Gastroesophageal sphincter (tissue), 4 donors: ENCODE results near the gene CDC34. TPM values are rescaled to one million over a fixed set of nuclear protein-coding genes. Genes with fewer than 3 reads are reported as not detected.

Experiments used
- ATAC-seq: fragments of 150-250 bp; one replicate; pipeline ENCODE4 v1.9.1; 2016; ENCODE audit warnings: mild to moderate bottlenecking, moderate library complexity
- H3K27ac ChIP-seq, 4 donors: fragments of 200-600 bp; sonication (generic) in 3 of 4; 1 replicate in 3 of 4; 2 replicates in 1 of 4; pipeline ENCODE4 v1.5.1; 2016 to 2019
- H3K27me3 ChIP-seq: fragments of 200-600 bp; sonication (generic); one replicate; pipeline ENCODE4 v1.5.1; 2019
- H3K36me3 ChIP-seq, 2 donors: fragments of 200-600 bp; sonication (generic); one replicate each; pipeline ENCODE4 v1.5.1; 2019; ENCODE audit warnings: control low read depth in 1 of 2
- H3K4me1 ChIP-seq, 3 donors: fragments of 200-600 bp; sonication (generic); 1 replicate in 2 of 3; 2 replicates in 1 of 3; pipeline ENCODE4 v1.5.1; 2016 to 2019; ENCODE audit warnings: control low read depth in 2 of 3
- H3K4me3 ChIP-seq, 2 donors: fragments of 200-600 bp; sonication (generic); one replicate each; pipeline ENCODE4 v1.5.1; 2019; ENCODE audit warnings: mild to moderate bottlenecking in 1 of 2, moderate library complexity in 1 of 2
- H3K9me3 ChIP-seq, 3 donors: fragments of 200-600 bp; sonication (generic); one replicate each; pipeline ENCODE4 v1.5.1; 2017 to 2019; ENCODE audit warnings: control low read depth in 2 of 3
- EP300 ChIP-seq: sonication (generic); formaldehyde crosslinking; IDR thresholded peaks from one replicate; pipeline ENCODE4 v1.6.1; 2017; ENCODE audit warnings: antibody characterized with exemption, mild to moderate bottlenecking
- POLR2A ChIP-seq, 2 donors: fragments of 450-650 bp; IDR thresholded peaks; one replicate each; pipeline ENCODE4 v1.6.1; 2017; ENCODE audit warnings: antibody characterized with exemption in 2 of 2, mild to moderate bottlenecking in 2 of 2, moderate library complexity in 1 of 2
- POLR2AphosphoS5 ChIP-seq: sonication (generic); formaldehyde crosslinking; IDR thresholded peaks from one replicate; pipeline ENCODE4 v1.6.1; 2017; ENCODE audit warnings: antibody characterized with exemption
- WGBS, 2 donors: methylation state at CpG; one replicate each; pipeline ENCODE4 v1.1.5; 2018; ENCODE audit warnings: low coverage in 1 of 2; 5-methylcytosine and 5-hydroxymethylcytosine counted together
- total RNA-seq, 4 donors: library from RNA; depleted of rRNA; stranded (reverse); fragments of >200 nt; gene quantifications; one replicate each; pipeline ENCODE4 v1.1.0, GENCODE V29; 2016
- TF ChIP-seq, protein P1 (sequence below), 4 experiments: fragments of 200-600 bp in 2 of 4; fragments of 450-650 bp in 2 of 4; sonication (generic) in 1 of 4; IDR thresholded peaks; one replicate each; pipeline ENCODE4 v1.5.1; 2017 to 2019; ENCODE audit warnings: antibody characterized with exemption in 4 of 4, mild to moderate bottlenecking in 2 of 4, moderate library complexity in 2 of 4

Gene CDC34
- total RNA-seq, 4 donors from 2014 or later, result 43.2 to 86.9 (median 70.2) TPM

DNA sequence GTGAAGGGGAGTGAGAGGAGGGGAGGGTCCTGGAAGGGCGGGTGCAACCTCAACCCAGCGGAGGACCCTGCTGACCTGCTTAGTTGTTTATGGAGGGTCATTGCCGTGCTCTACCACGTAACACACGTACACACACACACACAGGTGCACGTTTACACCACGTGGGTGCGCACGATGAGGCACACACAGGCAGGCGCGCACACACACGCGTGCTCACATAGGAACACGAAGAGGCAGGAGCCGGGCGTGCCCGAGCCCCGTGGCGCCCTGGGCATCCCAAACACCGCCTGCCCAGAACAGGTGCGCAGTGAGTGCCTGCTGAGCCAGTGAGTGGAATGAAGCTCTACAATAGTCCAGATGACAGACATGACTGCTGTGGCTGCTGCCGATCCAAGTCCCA, 46.5 kb upstream of the CDC34 start:
- Histone ChIP-seq H3K9me3 (no peaks in the 10 kb centered on the region), H3K27ac (no peak overlapping the region), H3K4me1 (peaks cover 0 to 23% (median 4%) of the 10 kb centered on the region in 3 donors), H3K27me3 (peaks cover 39% of the 10 kb centered on the region), H3K4me3 (no peak overlapping the region), H3K36me3 (no peaks in the 10 kb centered on the region)
- no peak for ATAC-seq
- TF ChIP-seq, protein P1, sequence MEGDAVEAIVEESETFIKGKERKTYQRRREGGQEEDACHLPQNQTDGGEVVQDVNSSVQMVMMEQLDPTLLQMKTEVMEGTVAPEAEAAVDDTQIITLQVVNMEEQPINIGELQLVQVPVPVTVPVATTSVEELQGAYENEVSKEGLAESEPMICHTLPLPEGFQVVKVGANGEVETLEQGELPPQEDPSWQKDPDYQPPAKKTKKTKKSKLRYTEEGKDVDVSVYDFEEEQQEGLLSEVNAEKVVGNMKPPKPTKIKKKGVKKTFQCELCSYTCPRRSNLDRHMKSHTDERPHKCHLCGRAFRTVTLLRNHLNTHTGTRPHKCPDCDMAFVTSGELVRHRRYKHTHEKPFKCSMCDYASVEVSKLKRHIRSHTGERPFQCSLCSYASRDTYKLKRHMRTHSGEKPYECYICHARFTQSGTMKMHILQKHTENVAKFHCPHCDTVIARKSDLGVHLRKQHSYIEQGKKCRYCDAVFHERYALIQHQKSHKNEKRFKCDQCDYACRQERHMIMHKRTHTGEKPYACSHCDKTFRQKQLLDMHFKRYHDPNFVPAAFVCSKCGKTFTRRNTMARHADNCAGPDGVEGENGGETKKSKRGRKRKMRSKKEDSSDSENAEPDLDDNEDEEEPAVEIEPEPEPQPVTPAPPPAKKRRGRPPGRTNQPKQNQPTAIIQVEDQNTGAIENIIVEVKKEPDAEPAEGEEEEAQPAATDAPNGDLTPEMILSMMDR (IDR thresholded peaks at IDR 0.05), result no peak
- no peak for TF ChIP-seq POLR2AphosphoS5
- TF ChIP-seq EP300, result no peak
- no peak for TF ChIP-seq POLR2A (IDR thresholded peaks at IDR 0.05)
- 75 to 82% methylated on average over 9 to 17 of the region's 22 CpGs for WGBS, 2 donors

DNA sequence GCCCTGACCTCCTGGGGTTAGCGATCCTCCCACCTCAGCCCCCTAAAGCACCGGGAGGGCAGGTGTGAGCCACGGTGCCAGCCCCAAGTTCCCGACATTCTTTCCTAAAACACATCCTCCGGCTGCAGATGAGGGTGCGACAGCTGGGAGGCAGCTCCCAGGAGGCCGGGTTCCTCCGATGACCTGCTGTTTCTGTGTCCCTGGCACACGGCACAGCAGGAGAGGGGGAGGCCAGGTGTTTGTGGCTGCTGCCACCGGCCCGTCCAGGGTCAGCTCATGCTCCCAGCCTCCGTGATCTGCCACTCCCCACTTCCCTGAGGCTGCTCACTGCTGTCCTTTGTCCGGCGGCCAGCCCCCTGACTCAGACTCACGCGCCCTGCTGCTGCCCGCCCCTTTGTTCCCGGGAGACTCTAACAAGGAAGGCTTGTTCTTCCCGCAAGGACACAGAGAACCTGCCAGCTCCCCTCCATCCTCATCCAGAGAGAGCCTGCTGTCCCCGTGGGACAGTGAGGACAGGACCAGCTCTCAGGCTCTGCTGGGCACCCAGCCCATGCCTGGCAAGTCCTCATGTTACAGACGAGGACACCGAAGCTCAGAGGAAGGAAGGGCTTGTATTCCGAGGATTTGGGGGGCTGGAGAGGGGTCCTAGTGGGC, 45.9 kb upstream of the CDC34 start:
- TF ChIP-seq POLR2AphosphoS5 (no peak), POLR2A (IDR thresholded peaks at IDR 0.05) (peak in 1 of 2 donors; percentile 3)
- Histone ChIP-seq H3K27ac (peak overlapping the region in 1 of 4 donors; percentile 4), H3K4me1 (peaks cover 0 to 24% (median 4%) of the 10 kb centered on the region in 3 donors), H3K36me3 (no peaks in the 10 kb centered on the region), H3K4me3 (no peak overlapping the region), H3K27me3 (peaks cover 39% of the 10 kb centered on the region), H3K9me3 (no peaks in the 10 kb centered on the region)
- 0% methylated on average over 2 to 4 of the region's 23 CpGs for WGBS, 2 donors
- ATAC-seq, result peak; percentile 54

DNA sequence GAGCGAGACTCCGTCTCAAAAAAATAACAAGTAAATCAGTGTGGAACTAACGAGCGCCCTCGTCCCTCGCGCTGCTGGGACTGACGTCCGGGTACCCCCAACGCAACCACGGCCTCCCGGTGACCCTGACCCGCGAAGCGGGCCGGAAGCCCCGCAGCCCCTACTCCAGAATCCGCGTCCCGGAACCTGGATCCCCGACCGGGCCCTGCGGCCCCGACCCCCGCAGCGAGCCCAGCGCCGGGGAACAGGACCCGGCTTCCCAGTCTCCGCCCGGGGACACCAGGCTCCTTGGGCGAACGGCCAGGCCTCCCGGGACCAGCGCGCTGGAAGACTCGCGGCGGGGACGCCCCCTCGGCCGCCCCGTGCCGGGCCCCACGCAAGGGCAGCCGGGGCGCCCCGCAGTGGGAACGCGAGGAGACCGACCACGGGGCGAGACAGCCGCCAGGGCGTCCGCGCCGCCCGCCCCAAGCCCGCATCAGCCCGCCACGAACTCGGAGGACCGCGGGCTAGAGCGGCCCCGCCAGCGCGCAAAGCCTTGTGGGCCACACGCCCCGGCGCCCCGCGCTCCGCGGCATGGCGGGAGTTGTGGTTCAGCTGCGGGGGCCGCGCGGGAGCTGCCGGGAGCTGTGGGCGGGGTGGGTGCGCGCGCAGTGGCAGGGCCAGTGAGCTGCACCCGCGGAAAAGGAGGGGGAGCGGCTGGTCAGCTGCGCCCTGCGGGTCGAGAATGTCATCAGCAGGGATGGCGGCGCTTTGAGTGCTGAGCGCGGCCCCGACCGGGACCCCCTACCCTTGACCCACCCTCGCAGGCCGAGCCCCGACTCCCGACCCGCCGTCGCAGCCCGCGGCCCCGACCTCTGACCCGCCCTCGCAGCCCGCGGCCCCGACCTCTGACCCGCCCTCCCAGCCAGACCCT, 42.8 kb upstream of the CDC34 start:
- Histone ChIP-seq H3K4me1 (peaks cover 0 to 24% (median 4%) of the 10 kb centered on the region in 3 donors), H3K9me3 (no peaks in the 10 kb centered on the region), H3K27me3 (peaks cover 34% of the 10 kb centered on the region), H3K36me3 (no peaks in the 10 kb centered on the region), H3K27ac (peak overlapping the region; percentile 81 to 94 (median 93)), H3K4me3 (peak overlapping the region; percentile 93 to 99)
- TF ChIP-seq POLR2AphosphoS5, result peak; percentile 67
- TF ChIP-seq, protein P1 (IDR thresholded peaks at IDR 0.05), result peak in 3 of 4 experiments; percentile 32 to 53 (median 39)
- TF ChIP-seq POLR2A (IDR thresholded peaks at IDR 0.05), result peak; percentile 79 to 88
- TF ChIP-seq EP300, result no peak
- ATAC-seq, result peak; percentile 97
- no CpG with 5 or more reads among the region's 114 CpGs for WGBS, 2 donors

DNA sequence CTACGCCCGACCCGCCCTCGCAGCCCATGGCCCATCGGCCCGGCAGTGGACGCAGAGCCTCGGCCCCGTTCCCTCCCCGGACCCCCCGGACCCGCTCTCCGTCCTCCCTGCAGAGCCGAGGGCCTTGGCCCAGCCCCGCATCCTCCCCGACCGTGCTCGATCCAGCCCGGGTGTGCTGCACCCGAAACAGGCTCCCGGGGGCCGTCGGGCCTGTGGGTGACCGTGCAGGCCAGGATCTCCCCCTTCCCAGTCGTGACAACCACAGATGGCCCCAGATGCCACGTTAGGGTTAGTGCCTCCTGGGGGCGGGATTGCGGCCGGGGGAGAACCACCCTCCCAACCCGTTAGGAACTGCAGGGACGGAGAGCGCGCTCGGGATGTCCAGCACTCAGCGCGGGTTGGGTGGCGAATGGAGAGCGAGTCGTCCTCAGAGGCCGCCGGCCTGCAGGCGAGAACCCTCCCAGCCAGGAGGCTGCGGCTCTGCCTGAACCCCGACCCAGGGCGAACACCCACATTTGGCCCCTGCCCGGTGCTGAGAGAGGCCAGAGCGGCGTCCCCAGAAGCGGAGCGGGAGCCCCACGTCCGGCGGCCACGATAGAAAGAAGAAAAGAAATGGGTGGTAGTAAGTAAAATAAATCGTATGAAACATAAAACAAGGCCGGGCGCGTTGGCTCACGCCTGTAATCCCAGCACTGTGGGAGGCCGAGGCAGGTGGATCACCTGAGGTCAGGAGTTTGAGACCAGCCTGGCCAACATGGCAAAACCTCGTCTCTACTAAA, 42.0 kb upstream of the CDC34 start:
- Histone ChIP-seq H3K4me3 (peak overlapping the region; percentile 93 to 99), H3K4me1 (peaks cover 0 to 24% (median 4%) of the 10 kb centered on the region in 3 donors), H3K27ac (peak overlapping the region; percentile 54 to 94 (median 93)), H3K27me3 (peaks cover 32% of the 10 kb centered on the region), H3K36me3 (no peaks in the 10 kb centered on the region), H3K9me3 (no peaks in the 10 kb centered on the region)
- 42 to 61% methylated on average over 7 to 17 of the region's 61 CpGs for WGBS, 2 donors
- ATAC-seq, result peak; percentile 21
- TF ChIP-seq, protein P1 (IDR thresholded peaks at IDR 0.05), result no peak
- no peak for TF ChIP-seq POLR2AphosphoS5
- TF ChIP-seq EP300, result no peak
- TF ChIP-seq POLR2A (IDR thresholded peaks at IDR 0.05), result no peak
